ENCODE results near the gene GNG7.

GRCh38 chr19:2553510-2553909, 149.0 kb downstream of the GNG7 start:
- TF ChIP-seq, protein P1, sequence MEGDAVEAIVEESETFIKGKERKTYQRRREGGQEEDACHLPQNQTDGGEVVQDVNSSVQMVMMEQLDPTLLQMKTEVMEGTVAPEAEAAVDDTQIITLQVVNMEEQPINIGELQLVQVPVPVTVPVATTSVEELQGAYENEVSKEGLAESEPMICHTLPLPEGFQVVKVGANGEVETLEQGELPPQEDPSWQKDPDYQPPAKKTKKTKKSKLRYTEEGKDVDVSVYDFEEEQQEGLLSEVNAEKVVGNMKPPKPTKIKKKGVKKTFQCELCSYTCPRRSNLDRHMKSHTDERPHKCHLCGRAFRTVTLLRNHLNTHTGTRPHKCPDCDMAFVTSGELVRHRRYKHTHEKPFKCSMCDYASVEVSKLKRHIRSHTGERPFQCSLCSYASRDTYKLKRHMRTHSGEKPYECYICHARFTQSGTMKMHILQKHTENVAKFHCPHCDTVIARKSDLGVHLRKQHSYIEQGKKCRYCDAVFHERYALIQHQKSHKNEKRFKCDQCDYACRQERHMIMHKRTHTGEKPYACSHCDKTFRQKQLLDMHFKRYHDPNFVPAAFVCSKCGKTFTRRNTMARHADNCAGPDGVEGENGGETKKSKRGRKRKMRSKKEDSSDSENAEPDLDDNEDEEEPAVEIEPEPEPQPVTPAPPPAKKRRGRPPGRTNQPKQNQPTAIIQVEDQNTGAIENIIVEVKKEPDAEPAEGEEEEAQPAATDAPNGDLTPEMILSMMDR (IDR thresholded peaks at IDR 0.05), result no peak
- TF ChIP-seq POLR2A (IDR thresholded peaks at IDR 0.05), result no peak
- TF ChIP-seq EP300 (IDR thresholded peaks at IDR 0.05), result no peak
- TF ChIP-seq POLR2AphosphoS5 (IDR thresholded peaks at IDR 0.05), result no peak
